ENCODE measurements around the gene PPP4R1. TPM values are rescaled to one million over a fixed set of nuclear protein-coding genes. Genes with fewer than 3 reads are reported as not detected.

PPP4R1 gene
- total RNA-seq, 1 experiment from 2014 or later, result 66.7 TPM

DNA sequence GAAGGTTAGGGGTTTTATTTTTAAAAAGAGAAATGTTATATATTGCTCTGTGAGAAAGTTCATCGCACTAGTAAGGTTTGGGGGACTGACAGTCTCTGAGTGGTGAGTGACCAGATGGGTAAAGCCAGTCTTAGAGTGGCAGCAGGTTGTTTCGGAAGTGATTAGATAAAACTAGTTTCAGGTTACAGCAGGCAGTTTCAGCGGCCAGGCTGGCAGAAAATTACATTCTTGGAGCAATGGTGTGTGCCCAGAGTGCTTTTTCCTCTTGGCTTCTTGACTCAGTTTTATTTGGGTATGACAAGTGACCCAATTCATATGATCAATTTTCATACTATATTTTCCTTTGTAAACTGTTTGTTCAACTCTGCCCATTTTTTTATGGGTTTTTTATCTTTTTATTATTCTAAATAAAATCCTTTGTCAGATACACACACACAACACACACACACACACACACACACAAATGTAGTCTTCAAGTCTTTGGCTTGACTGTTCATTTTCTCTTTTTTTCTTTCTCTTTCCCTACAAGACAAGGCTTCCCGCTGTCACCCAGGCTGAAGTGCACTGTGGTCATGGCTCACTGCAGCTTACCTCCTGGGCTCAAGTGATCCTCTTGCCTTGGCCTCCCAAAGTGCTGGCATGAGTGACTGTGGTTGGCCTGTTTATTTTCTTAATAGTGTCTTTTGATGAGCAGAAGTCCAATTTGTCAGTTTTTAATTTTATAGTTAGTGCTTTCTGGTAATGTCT is 108.1 kb downstream of the PPP4R1 start:
- TF ChIP-seq EZH2phosphoT487 (IDR thresholded peaks at IDR 0.05; ENCODE audit: borderline replicate concordance) (no peak), EZH2 (IDR thresholded peaks at IDR 0.05) (no peak), ZFX (IDR thresholded peaks at IDR 0.05) (no peak), FOSL1 (IDR thresholded peaks at IDR 0.05; ENCODE audit: low read depth) (no peak), ZNF274 (IDR thresholded peaks at IDR 0.05; ENCODE audit: low read depth, low read length) (no peak), SP1 (IDR thresholded peaks at IDR 0.05; ENCODE audit: low read depth) (no peak), SRF (IDR thresholded peaks at IDR 0.05; ENCODE audit: low read depth) (no peak), RAD21 (IDR thresholded peaks at IDR 0.05; ENCODE audit: low read depth) (no peak), SIN3A (IDR thresholded peaks at IDR 0.05; ENCODE audit: low read depth) (no peak)
- TF ChIP-seq, protein P1, sequence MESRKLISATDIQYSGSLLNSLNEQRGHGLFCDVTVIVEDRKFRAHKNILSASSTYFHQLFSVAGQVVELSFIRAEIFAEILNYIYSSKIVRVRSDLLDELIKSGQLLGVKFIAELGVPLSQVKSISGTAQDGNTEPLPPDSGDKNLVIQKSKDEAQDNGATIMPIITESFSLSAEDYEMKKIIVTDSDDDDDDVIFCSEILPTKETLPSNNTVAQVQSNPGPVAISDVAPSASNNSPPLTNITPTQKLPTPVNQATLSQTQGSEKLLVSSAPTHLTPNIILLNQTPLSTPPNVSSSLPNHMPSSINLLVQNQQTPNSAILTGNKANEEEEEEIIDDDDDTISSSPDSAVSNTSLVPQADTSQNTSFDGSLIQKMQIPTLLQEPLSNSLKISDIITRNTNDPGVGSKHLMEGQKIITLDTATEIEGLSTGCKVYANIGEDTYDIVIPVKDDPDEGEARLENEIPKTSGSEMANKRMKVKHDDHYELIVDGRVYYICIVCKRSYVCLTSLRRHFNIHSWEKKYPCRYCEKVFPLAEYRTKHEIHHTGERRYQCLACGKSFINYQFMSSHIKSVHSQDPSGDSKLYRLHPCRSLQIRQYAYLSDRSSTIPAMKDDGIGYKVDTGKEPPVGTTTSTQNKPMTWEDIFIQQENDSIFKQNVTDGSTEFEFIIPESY (IDR thresholded peaks at IDR 0.05; ENCODE audit: extremely low read depth, insufficient replicate concordance, low read length), result no peak
- TF ChIP-seq, protein P2, sequence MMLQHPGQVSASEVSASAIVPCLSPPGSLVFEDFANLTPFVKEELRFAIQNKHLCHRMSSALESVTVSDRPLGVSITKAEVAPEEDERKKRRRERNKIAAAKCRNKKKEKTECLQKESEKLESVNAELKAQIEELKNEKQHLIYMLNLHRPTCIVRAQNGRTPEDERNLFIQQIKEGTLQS (IDR thresholded peaks at IDR 0.05), result no peak
- TF ChIP-seq, protein P3, sequence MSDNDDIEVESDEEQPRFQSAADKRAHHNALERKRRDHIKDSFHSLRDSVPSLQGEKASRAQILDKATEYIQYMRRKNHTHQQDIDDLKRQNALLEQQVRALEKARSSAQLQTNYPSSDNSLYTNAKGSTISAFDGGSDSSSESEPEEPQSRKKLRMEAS (IDR thresholded peaks at IDR 0.05), result no peak
- peaks cover 69% of the 10 kb centered on the region for H3K79me2 ChIP-seq (ENCODE audit: insufficient read depth, low read length)
- H3K4me2 ChIP-seq (ENCODE audit: low read length), result no peak overlapping the region
- CTCF ChIA-PET, result no interaction called here
- no peaks in the 10 kb centered on the region for H4K20me1 ChIP-seq (ENCODE audit: insufficient read depth)
- no peak for ATAC-seq
- H2AFZ ChIP-seq (ENCODE audit: low read depth, low read length, poor library complexity, severe bottlenecking), result no peak overlapping the region
- H3K4me1 ChIP-seq (ENCODE audit: control insufficient read depth in 1 of 2, insufficient read depth in 2 of 2, low read length in 2 of 2), result peaks cover 4 to 6% of the 10 kb centered on the region in 2 experiments; a peak in 2 of 4 replicates
- DNase-seq (ENCODE audit: low read depth, low spot score), result no peak
- no peaks in the 10 kb centered on the region for H3K36me3 ChIP-seq (ENCODE audit: control insufficient read depth in 1 of 2, insufficient read depth in 2 of 2, low read length in 2 of 2)
- H3K27ac ChIP-seq (ENCODE audit: low read depth, low read length), result no peak overlapping the region
- no peaks in the 10 kb centered on the region for H3K27me3 ChIP-seq (ENCODE audit: insufficient read depth, low read length)
- no peaks in the 10 kb centered on the region for H3K9me3 ChIP-seq (ENCODE audit: control insufficient read depth in 1 of 2, insufficient read depth in 1 of 2, low read depth in 1 of 2, low read length in 2 of 2)
- RAD21 ChIA-PET (ENCODE audit: low non-redundant PET in 1 of 2, low total read pairs in 2 of 2, uncharacterized antibody in 2 of 2, unreplicated experiment in 2 of 2), result no interaction called here
- H3K9ac ChIP-seq (ENCODE audit: low read length), result no peak overlapping the region
- no peaks in the 10 kb centered on the region for H3K9me2 ChIP-seq (ENCODE audit: insufficient read depth)
- BruUV-seq (replicated peaks), result no TSS peak
- no peak overlapping the region for H3K4me3 ChIP-seq (replicated peaks in 1 of 2; ENCODE audit: low read depth in 1 of 2, low read length in 2 of 2)
- intact Hi-C loops (cut with micrococcal nuclease), result no loop called here
- POLR2A ChIA-PET, result no interaction called here

Other genes with a start within 250 kb of the PPP4R1 start
- gene RALBP1, start 139.0 kb downstream of the PPP4R1 start, total RNA-seq (2021; ENCODE audit: unreplicated experiment), result 66.2 TPM
- 46.9 TPM for gene RAB31, start 93.7 kb upstream of the PPP4R1 start, total RNA-seq (2021; ENCODE audit: unreplicated experiment)

Data from HCT116 (cell line).